HG02623 (cell line): ENCODE results near the gene RABGGTA.
"Not testable (repeated sequence)": the region's sequence is repeated elsewhere in the genome, so short reads cannot be mapped to it uniquely, and the experiment has no call there.

Source experiments
- ATAC-seq: cut with Tn5 transposase; IDR thresholded peaks from one replicate; pipeline ENCODE4 v1.9.1; 2021; ENCODE audit warnings: moderate library complexity; ENCODE audit not compliant: unreplicated experiment

Gene RABGGTA

GRCh38 chr14:24222987-24223386 is 48.4 kb downstream of the RABGGTA start:
- ATAC-seq: not testable (repeated sequence)

- no peak for ATAC-seq
Measured at GRCh38 chr14:24219521-24219920, 51.9 kb downstream of the RABGGTA start.

- ATAC-seq: no peak
Measured at GRCh38 chr14:24219080-24219479, 52.3 kb downstream of the RABGGTA start.

DNA sequence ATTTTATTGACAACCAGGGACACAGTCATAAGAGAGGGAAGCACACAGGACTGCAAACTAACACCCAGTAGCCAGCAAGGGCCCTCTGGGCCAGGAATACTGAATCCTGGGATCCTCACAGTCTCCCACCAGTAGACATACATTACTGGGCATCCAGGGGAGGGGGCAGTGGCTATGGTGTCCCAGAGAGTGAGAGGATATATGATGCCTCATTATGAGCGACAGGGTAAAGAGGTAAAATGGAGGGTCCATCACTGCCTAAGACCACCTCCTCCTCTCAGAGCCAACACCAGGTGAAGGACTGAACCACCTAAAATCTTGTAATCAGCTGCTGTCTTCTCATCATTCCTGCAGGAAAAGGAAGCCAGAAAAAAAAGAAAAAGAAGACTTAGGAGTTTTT is 54.5 kb downstream of the RABGGTA start:
- ATAC-seq: not testable (repeated sequence)

- no peak for ATAC-seq
Measured at GRCh38 chr14:24216345-24216699, 55.1 kb downstream of the RABGGTA start.
